CMK (cell line): Measurements from ENCODE around the gene MEAF6.

Source experiments
- DNase-seq: peaks from one replicate; pipeline ENCODE4 v3.0.0-alpha.2; 2010; ENCODE audit warnings: low read depth

The MEAF6 gene

DNA sequence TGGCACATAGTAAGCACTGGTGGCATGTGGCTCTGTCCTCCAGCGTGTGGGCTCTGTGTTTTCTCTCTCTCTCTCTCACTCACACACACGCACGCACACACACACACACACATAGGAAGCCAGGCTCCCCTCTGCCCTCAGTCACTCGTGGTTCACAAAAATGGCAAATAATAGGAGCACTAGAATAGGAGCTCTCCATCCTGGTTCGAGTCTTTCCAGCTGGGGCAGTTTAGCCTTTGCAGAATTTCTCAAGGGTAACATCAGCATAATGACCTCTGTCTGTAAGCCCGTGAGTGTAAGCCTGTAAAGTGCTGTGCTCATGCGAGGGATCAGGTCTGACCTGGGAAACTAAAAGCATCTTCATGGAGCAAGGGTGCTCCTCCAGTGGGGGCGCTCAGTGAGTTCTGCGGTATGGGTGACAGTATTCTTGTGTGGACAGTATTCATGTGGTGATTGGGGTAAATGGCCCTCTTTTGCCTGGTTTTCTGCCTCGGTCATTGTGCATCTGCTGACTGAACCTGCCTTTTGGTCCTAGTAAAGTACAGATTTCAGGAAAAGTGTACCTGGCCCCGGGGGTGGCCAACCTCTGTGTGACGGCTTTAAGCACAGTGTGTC is 41.0 kb downstream of the MEAF6 start:
- DNase-seq: no peak

DNA sequence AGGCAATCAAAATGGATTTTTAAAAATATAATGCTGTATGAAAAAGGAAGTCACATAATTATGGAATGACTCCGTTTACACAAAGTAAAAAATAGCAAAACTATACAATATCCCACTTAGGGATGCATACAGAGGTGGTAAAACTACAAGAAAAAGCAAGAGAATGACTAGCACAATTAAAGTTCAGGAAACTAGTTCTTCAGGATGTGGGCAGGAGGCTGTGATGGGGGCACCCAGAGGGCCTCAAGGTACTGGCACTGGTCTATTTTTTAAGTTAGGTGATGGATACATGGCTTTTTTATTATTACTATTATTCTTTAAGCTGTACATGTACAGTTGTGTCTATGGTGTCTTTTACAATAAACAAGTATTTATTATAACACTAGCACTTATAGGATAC is 41.6 kb downstream of the MEAF6 start:
- no peak for DNase-seq

GRCh38 chr1:37472281-37472680 is 42.3 kb downstream of the MEAF6 start:
- no peak for DNase-seq

DNA sequence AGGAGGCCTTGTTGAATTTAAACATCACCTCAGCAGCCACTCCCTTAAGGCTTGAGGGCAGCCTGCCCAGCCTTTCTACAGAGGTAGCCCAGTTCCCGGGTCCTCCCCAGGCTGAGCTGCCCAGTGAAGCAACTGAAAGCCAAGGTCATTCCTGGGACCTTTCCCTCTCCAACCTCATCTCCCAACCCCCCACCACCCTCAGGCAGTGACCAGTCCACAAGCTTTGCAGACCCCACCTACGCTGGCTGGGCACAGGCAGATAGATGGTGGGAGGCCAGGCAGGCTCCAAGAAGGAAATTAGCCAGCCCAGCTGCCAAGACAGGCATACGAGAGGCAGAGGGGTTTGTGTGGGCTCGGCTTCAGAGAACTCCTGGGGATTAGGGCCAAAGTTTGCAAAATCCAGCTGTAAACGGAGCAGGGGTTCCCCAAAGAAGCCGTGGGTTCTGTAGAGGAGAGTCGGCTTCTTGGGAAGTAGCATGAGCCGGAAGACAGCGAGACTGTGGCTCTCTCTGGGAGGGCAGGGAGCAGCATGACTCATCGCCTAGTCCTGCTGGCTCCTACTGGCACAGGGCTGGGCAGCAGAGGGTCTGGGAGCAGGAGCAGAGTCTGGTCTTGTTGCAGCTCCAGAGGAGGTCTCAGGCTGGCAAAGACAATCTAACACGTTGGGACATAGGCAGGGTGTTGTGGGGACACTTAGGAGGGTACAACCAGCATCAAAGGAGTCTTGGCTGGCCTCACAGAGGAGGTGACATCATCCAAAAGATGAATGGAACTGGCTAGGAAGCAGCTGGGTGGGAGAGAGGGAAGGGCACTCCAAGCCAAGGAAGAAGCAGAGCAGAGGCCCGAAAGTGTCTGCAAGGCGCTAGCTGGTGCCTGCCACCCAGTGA is 43.0 kb downstream of the MEAF6 start:
- DNase-seq: no peak

- DNase-seq: no peak
Observed at GRCh38 chr1:37469386-37469785, 45.2 kb downstream of the MEAF6 start.

- no peak for DNase-seq
Observed at GRCh38 chr1:37468037-37468436, 46.5 kb downstream of the MEAF6 start.

DNA sequence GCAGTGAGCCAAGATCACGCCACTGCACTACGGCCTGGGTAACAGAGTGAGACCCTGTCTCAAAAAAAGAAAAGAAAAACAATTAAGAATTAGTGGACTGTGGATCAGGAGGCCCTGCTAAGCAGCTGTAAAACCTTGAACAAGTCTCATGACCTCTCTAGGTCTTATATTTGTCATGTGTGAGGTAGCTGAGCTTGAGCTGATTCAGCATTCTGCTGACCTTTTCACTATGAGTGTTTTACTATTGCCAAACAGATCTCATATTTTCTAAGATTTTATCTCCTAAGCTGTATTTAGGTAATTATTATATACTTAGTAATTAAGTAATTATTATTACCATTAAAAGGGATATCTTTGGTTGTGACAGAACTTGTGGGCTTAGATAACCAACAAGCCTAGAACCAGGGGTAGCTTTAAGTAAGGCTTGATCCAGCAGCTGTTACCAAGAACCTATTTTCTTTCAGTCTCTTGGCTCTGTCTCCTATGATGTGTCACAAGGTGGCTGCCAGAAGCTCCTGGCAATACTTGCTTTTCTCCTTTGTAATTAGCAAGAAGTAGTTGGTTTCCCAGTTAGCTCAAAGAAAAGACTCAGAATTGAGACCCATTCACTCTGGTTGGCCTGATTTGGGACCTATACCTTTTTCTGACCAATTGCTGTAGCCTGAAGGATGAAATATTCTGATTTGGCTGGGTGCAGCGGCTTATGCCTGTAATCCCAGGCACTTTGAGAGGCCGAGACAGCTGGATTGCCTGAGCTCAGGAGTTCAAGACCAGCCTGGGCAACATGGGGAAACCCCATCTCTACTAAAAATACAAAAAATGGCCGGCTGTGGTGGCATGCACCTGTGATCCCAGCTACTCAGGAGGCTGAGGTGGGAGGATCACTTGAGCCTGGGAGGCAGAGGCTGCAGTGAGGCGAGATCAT is 48.7 kb downstream of the MEAF6 start:
- no peak for DNase-seq

GRCh38 chr1:37464443-37464842 is 50.1 kb downstream of the MEAF6 start:
- no peak for DNase-seq

DNA sequence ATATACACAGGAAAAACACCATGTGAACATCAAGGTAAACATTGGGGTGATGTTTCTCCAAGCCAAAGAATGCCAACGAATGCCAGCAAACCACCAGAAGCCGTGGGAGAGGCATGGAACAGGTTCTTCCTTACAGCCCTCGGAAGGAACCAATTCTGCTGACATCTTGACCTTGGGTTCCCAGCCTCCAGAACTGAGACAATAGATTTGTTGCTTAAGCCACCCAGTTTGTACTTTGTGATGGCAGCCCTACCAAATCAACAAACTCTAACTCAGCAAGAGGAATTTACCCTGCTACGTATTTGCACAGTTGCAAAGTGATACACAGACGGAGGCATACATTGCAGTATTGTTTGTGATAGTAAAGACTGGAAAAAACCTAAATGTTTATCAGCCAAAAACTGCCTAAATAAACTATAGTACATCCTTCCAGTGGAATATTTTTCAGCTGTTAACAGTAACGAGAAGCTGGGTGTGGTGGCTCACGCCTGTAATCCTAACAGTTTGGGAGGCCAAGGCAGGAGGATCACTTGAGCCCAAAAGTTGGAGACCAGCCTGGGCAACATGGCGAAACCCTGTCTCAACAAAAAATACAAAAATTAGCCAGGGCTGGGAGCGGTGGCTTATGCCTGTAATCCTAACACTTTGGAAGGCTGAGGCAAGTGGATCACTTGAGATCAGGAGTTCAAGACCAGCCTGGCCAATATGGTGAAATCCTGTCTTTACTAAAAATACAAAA is 52.7 kb downstream of the MEAF6 start:
- no peak for DNase-seq

DNA sequence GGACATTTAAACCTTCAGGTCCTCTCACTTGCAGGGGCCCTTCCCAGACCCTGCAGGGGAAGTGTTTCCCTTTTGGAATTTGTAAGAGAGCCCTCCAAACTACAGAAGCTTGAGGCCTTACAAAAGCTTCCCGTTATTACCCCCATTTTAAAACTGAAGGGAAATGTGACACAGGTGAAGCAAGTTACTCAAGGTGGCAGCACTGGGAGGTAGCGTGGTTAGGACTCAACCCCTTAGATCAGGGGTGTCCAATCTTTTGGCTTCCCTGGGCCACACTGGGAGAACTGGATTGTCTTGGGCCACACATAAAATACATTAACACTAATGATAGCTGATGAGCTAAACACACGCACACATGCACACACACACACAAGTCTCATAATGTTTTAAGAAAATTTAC is 56.0 kb downstream of the MEAF6 start:
- DNase-seq: no peak

DNA sequence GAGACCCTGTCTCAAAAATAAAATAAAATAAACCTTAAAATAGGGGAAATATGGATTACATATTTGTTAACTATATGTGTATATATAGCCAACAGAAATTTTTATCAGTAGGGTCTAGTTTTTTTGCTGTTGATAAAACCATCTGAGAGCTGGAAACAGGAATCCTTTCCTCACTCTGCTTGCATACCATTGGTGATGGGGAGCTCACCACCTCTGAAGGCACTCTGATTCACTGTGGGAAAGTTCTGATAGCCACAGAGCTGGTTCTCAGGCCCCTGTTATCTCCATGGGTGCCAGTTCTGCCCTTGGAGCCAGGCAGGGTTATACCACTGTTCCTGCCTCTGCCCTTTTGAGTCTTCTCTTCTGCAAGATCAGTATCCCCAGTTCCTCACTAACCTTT is 58.0 kb downstream of the MEAF6 start:
- no peak for DNase-seq

DNA sequence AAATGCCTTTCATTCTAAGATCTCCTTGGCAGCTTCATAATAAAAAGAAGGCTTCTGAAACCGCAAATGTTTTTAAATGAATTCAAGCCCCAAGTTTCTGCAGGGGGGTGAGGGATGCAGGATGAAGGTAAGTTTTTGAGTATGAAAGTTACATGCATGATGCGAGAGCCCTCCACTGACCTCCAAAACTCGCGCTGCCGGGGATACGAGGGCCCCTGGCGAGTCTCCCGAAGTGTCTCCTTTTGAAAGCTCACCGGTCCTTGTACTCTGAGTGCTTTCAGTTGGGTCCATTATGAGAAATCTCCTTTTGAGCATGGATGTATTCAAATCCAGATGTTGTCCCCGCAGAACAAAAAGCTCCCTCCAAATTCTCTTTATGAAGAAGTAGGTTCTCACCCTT is 59.0 kb downstream of the MEAF6 start:
- no peak for DNase-seq

DNA sequence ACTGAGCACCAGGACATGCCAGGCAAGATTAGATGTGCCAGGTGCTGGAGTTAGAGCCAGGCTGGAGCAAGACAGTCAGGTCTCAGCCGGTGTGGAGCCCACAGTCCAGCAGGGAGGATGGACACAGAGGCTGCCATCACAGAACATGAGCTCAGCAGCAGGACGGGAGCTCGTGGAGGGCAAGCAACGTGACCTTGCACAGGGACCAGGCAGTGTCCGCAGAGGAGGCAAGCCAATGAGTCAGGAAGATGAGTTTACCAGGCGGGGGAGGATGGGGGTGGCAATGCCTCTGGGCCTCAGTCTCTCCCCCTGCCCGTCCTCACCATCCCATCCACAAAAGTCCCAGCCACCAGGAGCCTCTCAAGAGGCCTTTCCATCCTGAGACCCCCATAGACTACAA is 60.9 kb downstream of the MEAF6 start:
- no peak for DNase-seq

DNA sequence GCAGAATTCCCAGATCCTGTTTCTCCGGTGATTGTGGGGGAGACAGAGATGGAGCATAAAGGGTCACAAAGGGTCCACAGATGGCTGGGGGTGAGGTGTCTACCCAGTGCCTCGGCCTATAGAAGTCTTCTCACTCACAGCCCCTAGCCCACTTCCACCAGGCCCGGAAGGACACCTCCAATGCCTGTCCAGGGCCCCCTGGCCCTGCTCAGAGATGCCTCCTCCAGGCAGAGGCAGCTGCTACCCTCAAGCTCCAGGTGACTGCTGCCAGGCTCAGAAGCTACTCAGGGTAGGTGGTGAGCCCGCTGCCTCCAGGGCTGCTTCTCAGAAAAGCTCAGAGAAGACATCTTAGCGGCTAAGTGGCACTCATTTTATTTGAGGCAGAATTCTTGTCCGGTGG is 62.1 kb downstream of the MEAF6 start:
- DNase-seq: no peak

- DNase-seq: peak; percentile 31
Observed at GRCh38 chr1:37449936-37450335, 64.6 kb downstream of the MEAF6 start.

DNA sequence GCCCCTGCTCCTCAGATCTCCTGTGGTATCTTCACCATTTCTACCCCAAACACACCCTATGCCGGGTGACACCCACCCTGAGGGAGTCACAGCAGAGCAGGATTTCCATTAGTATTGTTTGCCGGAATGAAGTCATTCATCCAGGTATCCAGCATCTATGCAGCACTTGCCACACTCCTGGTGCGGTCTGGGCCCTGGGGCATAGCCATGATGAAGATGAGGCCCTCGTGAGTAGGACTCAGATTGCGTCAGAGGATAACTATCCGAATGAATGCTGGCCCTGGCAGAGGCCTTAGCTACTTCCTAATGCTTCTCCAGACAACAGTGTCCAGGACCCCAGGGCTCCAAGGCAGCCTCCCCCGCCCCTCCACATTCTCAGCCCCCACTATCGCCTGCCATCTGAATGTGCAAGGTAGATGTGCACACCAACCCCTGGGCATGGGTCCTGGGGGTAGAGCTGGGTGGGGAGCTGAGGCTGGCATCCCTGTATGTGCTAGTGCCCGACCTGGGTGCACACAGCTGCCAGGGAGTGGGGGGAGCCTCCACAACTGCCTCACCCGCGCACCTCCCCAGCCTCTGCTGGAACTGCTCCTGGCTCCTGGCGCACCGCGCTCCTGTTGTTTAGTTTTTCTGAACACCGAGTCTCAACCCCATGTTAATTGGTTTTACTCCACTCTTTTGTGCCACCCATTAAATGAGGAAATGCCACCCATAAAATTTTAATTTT is 65.7 kb downstream of the MEAF6 start:
- DNase-seq: no peak

DNA sequence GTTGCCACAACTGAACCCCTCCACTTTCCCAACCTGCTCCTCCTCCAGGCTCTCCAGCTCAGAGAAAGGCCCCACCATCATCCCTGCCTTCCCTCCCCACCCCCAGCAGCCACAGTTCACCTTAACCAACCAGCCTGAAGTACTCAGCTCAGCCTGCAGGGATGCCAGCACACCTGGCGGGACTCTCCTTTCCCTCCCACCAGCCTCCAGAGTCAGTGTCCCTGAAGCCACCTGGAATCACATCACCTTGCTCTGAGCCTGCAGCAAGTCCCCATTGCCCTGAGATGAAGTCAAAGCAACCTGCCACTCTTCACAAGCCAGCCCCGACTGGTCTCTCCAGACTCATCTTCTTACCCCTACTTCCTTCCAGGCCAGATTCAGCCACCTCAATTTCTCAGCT is 66.4 kb downstream of the MEAF6 start:
- no peak for DNase-seq

GRCh38 chr1:37446874-37447273 is 67.7 kb downstream of the MEAF6 start:
- DNase-seq: no peak

DNA sequence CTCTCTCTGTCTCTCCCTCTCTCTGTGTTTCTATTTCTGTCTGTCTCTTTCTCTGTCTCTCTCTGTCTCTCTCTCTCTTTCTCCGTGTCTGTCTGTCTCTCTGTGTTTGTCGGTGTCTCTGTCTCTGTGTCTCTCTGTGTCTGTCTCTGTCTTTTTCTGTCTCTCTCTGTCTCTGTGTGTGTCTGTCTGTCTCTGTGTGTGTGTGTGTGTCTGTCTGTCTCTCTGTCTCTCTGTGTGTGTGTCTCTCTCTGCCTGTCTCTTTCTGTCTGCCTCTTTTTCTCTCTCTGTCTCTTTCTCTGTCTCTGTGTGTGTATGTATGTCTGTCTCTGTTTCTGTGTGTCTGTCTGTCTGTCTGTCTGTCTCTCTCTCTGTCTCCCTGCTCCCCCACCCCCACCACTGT is 71.9 kb downstream of the MEAF6 start:
- DNase-seq: no peak
